Pancreas (tissue), 10 donors: ENCODE data around the gene GPHN. TPM values are rescaled to one million over a fixed set of nuclear protein-coding genes. Genes with fewer than 3 reads are reported as not detected.

Experiments
- ATAC-seq, 4 donors: fragments of 200-7000 bp; cut with Tn5 transposase; one replicate each; pipeline versions ENCODE4 v1.8.0 to v1.9.1; 2020; ENCODE audit warnings: mild to moderate bottlenecking in 4 of 4, moderate library complexity in 4 of 4
- DNase-seq, 6 donors: peaks; one replicate each; pipeline ENCODE4 v3.0.0-alpha.2; 2020
- FAIRE-seq: peaks from 2 replicates; lab custom pipeline; 2012; peaks lifted over from hg19 to GRCh38; lab: Jason Lieb, UNC
- H3K27ac ChIP-seq, 4 donors: fragments of 200-600 bp; sonication (generic); 1 replicate in 3 of 4; 2 replicates in 1 of 4; pipeline versions ENCODE4 v1.5.0 to v1.8.0; 2020
- H3K27me3 ChIP-seq, 4 donors: fragments of 200-600 bp; one replicate each; pipeline ENCODE4 v1.8.0; 2021
- H3K36me3 ChIP-seq, 3 donors: fragments of 200-600 bp; sonication (generic) in 1 of 3; one replicate each; pipeline versions ENCODE4 v1.5.0 to v1.8.0; 2020 to 2021
- H3K4me1 ChIP-seq, 3 donors: fragments of 200-600 bp; one replicate each; pipeline ENCODE4 v1.8.0; 2021
- H3K4me3 ChIP-seq, 4 donors: fragments of 200-600 bp; sonication (generic) in 2 of 4; one replicate each; pipeline versions ENCODE4 v1.5.0 to v1.8.0; 2020 to 2021
- H3K9me3 ChIP-seq, 4 donors: fragments of 200-600 bp; one replicate each; pipeline ENCODE4 v1.8.0; 2021
- CTCF ChIP-seq, 4 donors: fragments of 200-600 bp; sonication (generic) in 3 of 4; IDR thresholded peaks; one replicate each; pipeline versions ENCODE4 v1.5.0 to v1.8.0; 2021; ENCODE audit warnings: antibody characterized with exemption in 4 of 4
- WGBS, 2 donors: extraction: QIAGEN DNeasy Blood & Tissue Kit; methylation state at CpG; one replicate each; pipeline ENCODE4 v1.1.7; 2013; 5-methylcytosine and 5-hydroxymethylcytosine counted together
- intact Hi-C, 3 donors: fragments of 100-400 bp; cut with DNase I; formaldehyde crosslinking; loops; one replicate each; pipeline versions ENCODE4 v1.11.1 to v1.14.2; 2022
- polyA plus RNA-seq, 2 donors: library from polyadenylated mRNA; stranded (reverse); fragments of 200-250 nt; gene quantifications; one replicate each; pipeline ENCODE4 v1.2.3, GENCODE V29; 2013
- total RNA-seq, 6 donors: library from RNA; stranded (reverse); fragmentation: NEBNext Ultra II Directional in 4 of 6; extraction: Animal tissue kit (Norgen Biotek cat#: 25700) in 4 of 6; gene quantifications; one replicate each; pipeline versions ENCODE4 v1.2.1 to v1.2.4, GENCODE V29; 2021 to 2023
- donor health status: healthy with polysubstance abuse.
- donor health status: DM: no; HTN: no; CAD: no; lungs with moderate emphysema.
- donor health status: DM: no; HTN: no; CAD: no.
- donor health status: control.
- donor health status: control.
- donor health status: Bipolar disorder and iron deficiency.
- donor health status: DM: yes; HTN: yes; CAD: no.
- donor health status: DM: no; HTN: no; CAD: no.
- donor health status: DM: no; HTN: no; CAD: no.
- donor health status: DM: yes; HTN: yes; CAD: no.

Gene GPHN
- total and polyA plus RNA-seq, 8 donors, result 20.3 to 47.6 (median 24.4) TPM

- no peaks in the 10 kb centered on the region for H3K36me3 ChIP-seq
- H3K4me3 ChIP-seq, result no peak overlapping the region
- FAIRE-seq, result no peak
- H3K27me3 ChIP-seq, result no peaks in the 10 kb centered on the region
- no peaks in the 10 kb centered on the region for H3K4me1 ChIP-seq
- no peak for TF ChIP-seq CTCF (IDR thresholded peaks at IDR 0.05)
- intact Hi-C loops, result no loop called here
- 66 to 73% methylated on average over 3 of the region's 3 CpGs for WGBS, 2 donors
- ATAC-seq, result peak in 3 of 4 donors; percentile 23 to 51 (median 33)
- H3K27ac ChIP-seq, result no peak overlapping the region
- no peak for DNase-seq
- H3K9me3 ChIP-seq, result no peaks in the 10 kb centered on the region
These were observed 17.5 kb upstream of the GPHN start for GRCh38 chr14:66490143-66491111.

GRCh38 chr14:66493750-66494149 is 14.2 kb upstream of the GPHN start:
- no peaks in the 10 kb centered on the region for H3K36me3 ChIP-seq
- peaks cover 10 to 16% (median 10%) of the 10 kb centered on the region in 3 donors for H3K4me1 ChIP-seq
- DNase-seq (no peak), FAIRE-seq (no peak), ATAC-seq (no peak)
- intact Hi-C loops, result no loop called here
- no peaks in the 10 kb centered on the region for H3K9me3 ChIP-seq
- no peak overlapping the region for H3K4me3 ChIP-seq
- TF ChIP-seq CTCF (IDR thresholded peaks at IDR 0.05), result no peak
- H3K27me3 ChIP-seq, result no peaks in the 10 kb centered on the region
- H3K27ac ChIP-seq, result no peak overlapping the region

- intact Hi-C loops, result no loop called here
- Histone ChIP-seq H3K27me3 (no peaks in the 10 kb centered on the region), H3K4me3 (peak overlapping the region in 1 of 4 donors; percentile 3), H3K36me3 (no peaks in the 10 kb centered on the region), H3K4me1 (peaks cover 10 to 16% (median 11%) of the 10 kb centered on the region in 3 donors), H3K9me3 (no peaks in the 10 kb centered on the region), H3K27ac (peak overlapping the region in 3 of 4 donors; percentile 13 to 56 (median 39))
- WGBS, 2 donors, result 1% methylated on average over 4 of the region's 4 CpGs
- FAIRE-seq (peak; percentile 97), DNase-seq (peak in 4 of 6 donors; percentile 23 to 53 (median 40)), ATAC-seq (peak; percentile 88 to 95 (median 91))
- peak; percentile 30 to 72 (median 60) for TF ChIP-seq CTCF (IDR thresholded peaks at IDR 0.05)
These were observed 12.5 kb upstream of the GPHN start for GRCh38 chr14:66495218-66496098.

GRCh38 chr14:66496188-66496807 is 11.6 kb upstream of the GPHN start:
- H3K4me1 ChIP-seq, result peaks cover 12 to 22% (median 19%) of the 10 kb centered on the region in 3 donors
- no peaks in the 10 kb centered on the region for H3K36me3 ChIP-seq
- intact Hi-C loops, result no loop called here
- no peaks in the 10 kb centered on the region for H3K9me3 ChIP-seq
- FAIRE-seq (no peak), ATAC-seq (peak; percentile 84 to 88 (median 87)), DNase-seq (peak in 3 of 6 donors; percentile 32 to 49 (median 47))
- 7 to 14% methylated on average over 4 of the region's 4 CpGs for WGBS, 2 donors
- peak overlapping the region in 1 of 4 donors; percentile 3 for H3K4me3 ChIP-seq
- no peaks in the 10 kb centered on the region for H3K27me3 ChIP-seq
- TF ChIP-seq CTCF (IDR thresholded peaks at IDR 0.05), result no peak
- H3K27ac ChIP-seq, result peak overlapping the region in 3 of 4 donors; percentile 13 to 69 (median 62)
